Measurements from ENCODE around the gene DEUP1.

DNA sequence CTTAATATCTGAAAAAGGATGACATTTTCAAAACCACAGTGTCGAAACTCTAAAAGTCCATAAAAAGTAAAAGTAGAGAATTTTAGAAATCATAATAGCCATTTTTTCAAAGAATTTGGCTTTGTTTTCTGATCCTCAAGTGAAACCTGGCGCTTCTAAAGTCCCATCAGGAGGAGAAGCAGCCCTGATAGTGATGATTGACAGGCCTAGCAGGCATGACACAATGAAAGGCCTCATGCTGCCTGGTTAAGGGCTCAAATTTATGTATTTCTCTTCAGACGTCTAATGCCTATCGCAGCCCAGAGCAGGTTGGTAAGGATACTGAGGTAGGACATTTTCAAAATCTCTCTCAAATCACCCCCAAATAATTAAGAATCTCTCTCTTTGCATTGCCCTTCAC lies 3.9 kb upstream of the DEUP1 start:
- TF ChIP-seq, protein P1, sequence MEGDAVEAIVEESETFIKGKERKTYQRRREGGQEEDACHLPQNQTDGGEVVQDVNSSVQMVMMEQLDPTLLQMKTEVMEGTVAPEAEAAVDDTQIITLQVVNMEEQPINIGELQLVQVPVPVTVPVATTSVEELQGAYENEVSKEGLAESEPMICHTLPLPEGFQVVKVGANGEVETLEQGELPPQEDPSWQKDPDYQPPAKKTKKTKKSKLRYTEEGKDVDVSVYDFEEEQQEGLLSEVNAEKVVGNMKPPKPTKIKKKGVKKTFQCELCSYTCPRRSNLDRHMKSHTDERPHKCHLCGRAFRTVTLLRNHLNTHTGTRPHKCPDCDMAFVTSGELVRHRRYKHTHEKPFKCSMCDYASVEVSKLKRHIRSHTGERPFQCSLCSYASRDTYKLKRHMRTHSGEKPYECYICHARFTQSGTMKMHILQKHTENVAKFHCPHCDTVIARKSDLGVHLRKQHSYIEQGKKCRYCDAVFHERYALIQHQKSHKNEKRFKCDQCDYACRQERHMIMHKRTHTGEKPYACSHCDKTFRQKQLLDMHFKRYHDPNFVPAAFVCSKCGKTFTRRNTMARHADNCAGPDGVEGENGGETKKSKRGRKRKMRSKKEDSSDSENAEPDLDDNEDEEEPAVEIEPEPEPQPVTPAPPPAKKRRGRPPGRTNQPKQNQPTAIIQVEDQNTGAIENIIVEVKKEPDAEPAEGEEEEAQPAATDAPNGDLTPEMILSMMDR (IDR thresholded peaks at IDR 0.05) = no peak
- no peak for TF ChIP-seq POLR2AphosphoS5 (IDR thresholded peaks at IDR 0.05)
- TF ChIP-seq EP300 (IDR thresholded peaks at IDR 0.05) = no peak
